Spinal cord (tissue), 10 donors: ENCODE measurements around the gene BBX. TPM values are rescaled to one million over a fixed set of nuclear protein-coding genes. Genes with fewer than 3 reads are reported as not detected.

Source experiments
- DNase-seq, 6 donors: peaks; one replicate each; pipeline versions ENCODE4 v3.0.0 to v3.0.0-alpha.2; 2013 to 2015; ENCODE audit warnings: low spot score in 6 of 6, low read depth in 4 of 6
- H3K27ac ChIP-seq: one replicate; pipeline ENCODE4 v1.5.1; 2013; ENCODE audit warnings: low read depth, low read length, control low read depth
- H3K27me3 ChIP-seq: one replicate; pipeline ENCODE4 v1.6.1; 2013; ENCODE audit warnings: low read length; ENCODE audit not compliant: control insufficient read depth, insufficient read depth
- H3K36me3 ChIP-seq: one replicate; pipeline ENCODE4 v1.6.1; 2013; ENCODE audit warnings: low read length; ENCODE audit not compliant: control insufficient read depth, insufficient read depth
- H3K4me1 ChIP-seq: one replicate; pipeline ENCODE4 v1.6.1; 2013; ENCODE audit warnings: low read length; ENCODE audit not compliant: control insufficient read depth, insufficient read depth
- H3K4me3 ChIP-seq: one replicate; pipeline ENCODE4 v1.5.1; 2013; ENCODE audit warnings: low read depth, low read length, control low read depth
- H3K9me3 ChIP-seq: one replicate; pipeline ENCODE4 v1.6.1; 2013; ENCODE audit warnings: low read length; ENCODE audit not compliant: control insufficient read depth, insufficient read depth
- WGBS: methylation state at CpG from one replicate; pipeline ENCODE4 v1.1.5; 2013; ENCODE audit warnings: missing lambda C conversion rate; ENCODE audit not compliant: insufficient coverage; 5-methylcytosine and 5-hydroxymethylcytosine counted together
- long read RNA-seq, 4 donors: transcript quantifications; one replicate each; lab custom pipeline, GENCODE V29; 2026
- polyA plus RNA-seq, 2 donors: library from polyadenylated mRNA; unstranded; fragments of 120-200 nt; gene quantifications; one replicate each; pipeline ENCODE4 v1.2.1, GENCODE V29; 2013; ENCODE audit not compliant: insufficient read length in 2 of 2
- total RNA-seq, 2 donors: library from RNA; depleted of rRNA in 1 of 2; stranded (reverse); fragments of 120-200 nt in 1 of 2; fragments of >200 nt in 1 of 2; gene quantifications; one replicate each; pipeline versions ENCODE4 v1.2.3 to v1.2.4, GENCODE V29; 2013 to 2014
- donor health status: healthy.

BBX gene
- 10 to 100 TPM; 62.1 to 72.0 TPM for total RNA-seq
- 10 to 100 TPM; 20.6 to 36.0 TPM for polyA plus RNA-seq
- long read RNA-seq, donor 1, full-length matches to known transcripts = 2 of 37 reads
- long read RNA-seq, donor 1, partial matches to known transcripts = 35 of 37 reads
- long read RNA-seq, donor 1, other reads (novel, unspliced or antisense) = 0 of 37 reads
- long read RNA-seq, donor 2 = 0 reads
- long read RNA-seq, donor 3 = 0 reads
- long read RNA-seq, donor 4, partial matches to known transcripts = 8 of 8 reads
- long read RNA-seq, donor 4, other reads (novel, unspliced or antisense) = 0 of 8 reads

DNA sequence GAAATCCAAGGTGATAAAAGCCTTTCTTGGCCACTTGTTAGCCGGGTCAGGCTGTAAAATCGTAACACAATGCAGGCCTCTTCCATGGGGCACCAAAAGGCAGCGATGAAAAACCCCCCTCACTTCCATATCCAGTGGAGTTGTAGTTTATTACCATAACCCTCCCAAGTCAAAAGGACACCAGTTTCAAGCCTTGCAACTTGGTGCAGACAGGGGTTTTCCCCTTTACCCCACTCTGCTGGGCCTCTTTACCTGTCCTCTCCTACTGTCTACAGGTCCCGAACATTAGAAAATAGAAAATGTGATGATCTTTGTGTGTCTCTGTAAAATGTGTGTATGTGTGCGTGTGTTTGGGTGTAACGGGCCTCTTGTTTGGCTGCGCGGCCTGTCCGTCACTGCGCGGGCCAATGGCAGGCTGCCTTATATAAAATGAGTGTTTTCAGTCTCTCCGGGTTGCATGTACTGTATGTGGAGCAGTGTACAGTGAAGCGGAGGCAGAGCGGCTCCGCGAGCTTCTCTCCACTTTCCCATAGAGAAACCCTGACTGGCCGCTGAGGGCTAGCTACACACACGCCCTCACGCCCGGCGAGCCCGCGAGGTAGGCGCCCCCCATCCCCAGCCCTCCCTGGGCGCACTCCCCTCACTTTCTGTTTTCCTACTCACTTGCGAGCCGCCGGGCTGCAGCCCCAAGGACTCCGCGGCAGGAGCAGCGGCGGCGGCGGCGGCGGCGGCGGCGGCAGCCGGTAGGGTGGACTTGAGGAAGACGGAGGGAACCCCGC, at the start of gene BBX:
Gene BBX, plus strand, starts transcription at position 453 of the 779 bp plus-strand sequence. CDS start 187,499 bp downstream, outside the sequence.
- Histone ChIP-seq H3K4me1 (peaks cover 11% of the 10 kb centered on the region), H3K9me3 (no peaks in the 10 kb centered on the region), H3K27me3 (no peaks in the 10 kb centered on the region), H3K36me3 (no peaks in the 10 kb centered on the region), H3K27ac (peak within 1 kb of the TSS; percentile 96), H3K4me3 (peak within 1 kb of the TSS; percentile 84)
- WGBS = under 1% methylated on average over 35 of the region's 42 CpGs
- peak; percentile 90 to 99 (median 94) for DNase-seq

DNA sequence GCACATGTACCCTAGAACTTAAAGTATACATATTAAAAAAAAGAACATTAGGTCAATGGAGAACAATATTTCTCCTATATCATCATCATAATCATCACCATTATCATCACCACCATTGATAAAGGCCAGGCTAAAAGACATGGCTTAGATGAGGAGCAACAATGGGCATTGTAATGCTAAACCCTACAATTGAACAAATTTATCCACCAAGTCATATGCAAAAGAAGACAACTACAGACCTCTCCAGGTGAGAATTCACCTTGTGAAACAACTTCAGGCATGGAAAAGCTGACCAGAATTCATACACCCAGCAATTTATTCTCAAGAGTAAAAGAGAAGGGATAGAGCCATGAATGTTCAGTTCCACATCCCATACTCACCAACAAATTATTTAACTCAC, 46.3 kb upstream of the BBX start:
- H3K27ac ChIP-seq = no peak overlapping the region

GRCh38 chr3:107487490-107487889, 35.3 kb upstream of the BBX start:
- H3K36me3 ChIP-seq = no peaks in the 10 kb centered on the region
- WGBS = no CpG with 5 or more reads among the region's 2 CpGs
- H3K27ac ChIP-seq = no peak overlapping the region
- no peaks in the 10 kb centered on the region for H3K9me3 ChIP-seq
- no peak overlapping the region for H3K4me3 ChIP-seq
- DNase-seq = no peak
- no peaks in the 10 kb centered on the region for H3K27me3 ChIP-seq
- no peaks in the 10 kb centered on the region for H3K4me1 ChIP-seq

More for the DNA sequence above, 46.3 kb upstream of the BBX start:
- Histone ChIP-seq H3K4me3 (no peak overlapping the region), H3K27me3 (no peaks in the 10 kb centered on the region), H3K36me3 (no peaks in the 10 kb centered on the region), H3K9me3 (no peaks in the 10 kb centered on the region), H3K4me1 (no peaks in the 10 kb centered on the region)
- no peak for DNase-seq

DNA sequence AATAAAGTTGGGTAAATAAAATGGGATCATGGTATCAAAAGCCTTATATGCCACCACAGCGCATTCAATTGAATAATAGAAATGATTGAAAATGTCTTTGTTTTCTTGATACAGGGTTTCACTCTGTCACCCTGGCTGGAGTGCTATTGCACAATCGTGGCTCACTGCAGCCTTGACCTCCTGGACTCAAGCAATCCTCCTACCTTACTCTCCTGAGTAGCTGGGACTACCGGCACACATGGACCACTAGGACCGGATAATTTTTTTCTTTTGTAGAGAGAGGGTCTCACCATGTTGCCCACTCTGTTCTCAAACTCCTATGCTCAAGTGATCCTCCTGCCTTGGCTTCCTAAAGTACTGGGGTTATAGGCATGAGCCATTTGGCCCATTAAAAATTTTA, 33.8 kb upstream of the BBX start:
- Histone ChIP-seq H3K27ac (no peak overlapping the region), H3K36me3 (no peaks in the 10 kb centered on the region), H3K4me1 (no peaks in the 10 kb centered on the region), H3K27me3 (no peaks in the 10 kb centered on the region), H3K9me3 (no peaks in the 10 kb centered on the region), H3K4me3 (no peak overlapping the region)
- no peak for DNase-seq
- WGBS = no CpG with 5 or more reads among the region's 4 CpGs

GRCh38 chr3:107493134-107493533, 29.6 kb upstream of the BBX start:
- no peaks in the 10 kb centered on the region for H3K36me3 ChIP-seq
- peak in 1 of 6 donors; percentile 2 for DNase-seq
- WGBS = 43% methylated on average over 1 of the region's 1 CpG
- H3K27ac ChIP-seq = no peak overlapping the region
- no peaks in the 10 kb centered on the region for H3K9me3 ChIP-seq
- no peak overlapping the region for H3K4me3 ChIP-seq
- H3K4me1 ChIP-seq = no peaks in the 10 kb centered on the region
- H3K27me3 ChIP-seq = no peaks in the 10 kb centered on the region

DNA sequence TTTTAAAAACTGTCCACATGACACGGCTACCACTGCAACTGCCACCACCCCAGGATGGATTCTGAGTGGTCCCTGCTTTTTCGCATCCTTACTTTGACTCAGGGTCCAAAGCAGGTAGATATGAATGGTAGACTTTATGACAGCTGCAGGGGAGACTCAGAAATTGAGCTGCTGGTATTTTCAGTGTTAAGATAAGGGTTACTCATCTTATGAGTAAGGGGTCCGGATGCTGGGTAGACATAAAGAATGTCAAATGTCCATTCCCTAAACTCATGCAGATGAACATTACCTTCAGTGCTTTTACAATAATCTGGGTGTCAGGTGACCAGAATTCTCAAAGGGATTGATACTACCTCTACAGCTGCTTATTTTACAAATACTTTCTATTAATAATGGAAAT, 25.9 kb upstream of the BBX start:
- WGBS = no CpG with 5 or more reads among the region's 3 CpGs
- H3K4me1 ChIP-seq = no peaks in the 10 kb centered on the region
- no peak for DNase-seq

GRCh38 chr3:107498646-107499045, 24.1 kb upstream of the BBX start:
- H3K36me3 ChIP-seq = no peaks in the 10 kb centered on the region
- H3K27me3 ChIP-seq = no peaks in the 10 kb centered on the region
- H3K4me3 ChIP-seq = no peak overlapping the region
- H3K27ac ChIP-seq = no peak overlapping the region
- WGBS = 74% methylated on average over 4 of the region's 4 CpGs
- H3K9me3 ChIP-seq = no peaks in the 10 kb centered on the region
- H3K4me1 ChIP-seq = no peaks in the 10 kb centered on the region
- DNase-seq = no peak

More for the DNA sequence above, 25.9 kb upstream of the BBX start:
- Histone ChIP-seq H3K27me3 (no peaks in the 10 kb centered on the region), H3K27ac (no peak overlapping the region), H3K9me3 (no peaks in the 10 kb centered on the region), H3K36me3 (no peaks in the 10 kb centered on the region), H3K4me3 (no peak overlapping the region)

DNA sequence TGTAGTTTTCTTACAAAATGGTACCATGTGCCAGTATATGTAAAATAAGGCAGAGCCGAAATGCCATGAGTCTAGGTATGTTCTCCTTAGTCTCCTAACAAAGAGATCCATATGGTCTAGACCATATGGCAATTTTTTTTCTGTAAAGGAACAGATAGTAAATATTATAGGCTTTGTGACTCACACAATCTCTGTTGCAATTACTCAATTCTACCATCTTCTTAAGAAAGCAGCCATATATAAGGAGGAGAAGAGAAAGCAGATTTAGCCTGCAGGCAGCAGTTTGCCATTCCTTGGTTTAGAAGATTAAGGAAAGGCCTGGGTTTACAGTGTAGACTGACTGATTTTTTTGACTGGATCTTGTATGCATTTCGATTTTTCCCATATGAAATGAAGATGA, 16.3 kb upstream of the BBX start:
- H3K36me3 ChIP-seq = no peaks in the 10 kb centered on the region
- WGBS = no CpG with 5 or more reads among the region's 2 CpGs

GRCh38 chr3:107508331-107508730, 14.4 kb upstream of the BBX start:
- Histone ChIP-seq H3K36me3 (no peaks in the 10 kb centered on the region), H3K27me3 (no peaks in the 10 kb centered on the region), H3K9me3 (no peaks in the 10 kb centered on the region), H3K4me3 (no peak overlapping the region), H3K4me1 (no peaks in the 10 kb centered on the region), H3K27ac (no peak overlapping the region)
- no CpG with 5 or more reads among the region's 2 CpGs for WGBS
- no peak for DNase-seq

More for the DNA sequence above, 16.3 kb upstream of the BBX start:
- H3K4me1 ChIP-seq = no peaks in the 10 kb centered on the region
- H3K27me3 ChIP-seq = no peaks in the 10 kb centered on the region
- H3K27ac ChIP-seq = no peak overlapping the region
- no peak for DNase-seq
- no peaks in the 10 kb centered on the region for H3K9me3 ChIP-seq
- H3K4me3 ChIP-seq = no peak overlapping the region

- no CpG with 5 or more reads among the region's 1 CpG for WGBS
These were observed 10.7 kb upstream of the BBX start for GRCh38 chr3:107512108-107512507.

More at GRCh38 chr3:107512108-107512507, 10.7 kb upstream of the BBX start:
- no peak overlapping the region for H3K27ac ChIP-seq
- no peaks in the 10 kb centered on the region for H3K36me3 ChIP-seq
- no peak overlapping the region for H3K4me3 ChIP-seq
- DNase-seq = no peak
- H3K9me3 ChIP-seq = no peaks in the 10 kb centered on the region
- no peaks in the 10 kb centered on the region for H3K4me1 ChIP-seq
- H3K27me3 ChIP-seq = no peaks in the 10 kb centered on the region
